ENCODE measurements around the gene FMNL3. TPM values are rescaled to one million over a fixed set of nuclear protein-coding genes. Genes with fewer than 3 reads are reported as not detected.
A peak's percentile ranks its signal among the peaks of the same experiment; 100 is the strongest.

FMNL3 gene
- total and polyA plus RNA-seq, 2 of the 13 experiments (the other 11 are each of a cell fraction or from before 2014, with no cell fraction given): 0.44 to 1.1 TPM

DNA sequence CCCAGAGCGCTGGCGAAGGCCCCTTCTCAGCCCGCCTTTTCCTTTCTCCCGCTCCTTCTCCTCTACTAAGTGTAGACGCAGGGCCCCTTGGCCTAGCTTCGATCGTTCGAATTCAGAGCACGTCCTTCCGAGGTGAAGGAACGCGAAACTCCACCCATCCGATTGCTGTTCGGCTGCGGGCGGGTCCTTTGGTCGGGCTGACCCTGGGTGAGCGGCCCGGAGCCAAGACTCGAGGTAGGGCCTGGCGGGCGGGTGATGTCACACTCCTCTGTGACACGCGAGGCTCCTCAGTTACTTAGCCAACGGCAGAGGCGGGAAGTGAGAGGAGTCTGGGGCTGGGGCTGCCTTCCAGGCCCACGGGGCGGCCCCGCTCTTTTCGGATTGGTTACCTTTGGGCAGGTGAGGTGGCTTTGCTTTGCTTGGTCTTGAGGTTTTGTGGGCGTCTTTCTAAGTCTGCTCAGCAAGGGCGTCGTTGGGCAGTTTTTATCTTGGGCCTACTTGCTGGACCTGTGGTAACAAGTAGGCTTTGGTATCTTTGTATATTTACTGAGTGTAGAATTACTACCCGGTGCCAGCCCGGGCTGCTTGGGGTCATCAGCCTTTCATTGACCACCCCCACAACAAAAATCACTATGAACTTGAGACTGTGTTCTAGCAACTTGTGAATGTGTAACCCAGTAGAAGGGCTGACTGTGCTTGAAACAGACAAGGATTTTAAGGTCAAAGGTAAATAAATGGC lies 34.8 kb upstream of the FMNL3 start (continued):
- TF ChIP-seq ZBTB14 (CRISPR knock-in tag; IDR thresholded peaks at IDR 0.05): no peak
- no peak for TF ChIP-seq ZNF816 (CRISPR knock-in tag; IDR thresholded peaks at IDR 0.05; ENCODE audit: borderline replicate concordance)
- TF ChIP-seq, protein P1, sequence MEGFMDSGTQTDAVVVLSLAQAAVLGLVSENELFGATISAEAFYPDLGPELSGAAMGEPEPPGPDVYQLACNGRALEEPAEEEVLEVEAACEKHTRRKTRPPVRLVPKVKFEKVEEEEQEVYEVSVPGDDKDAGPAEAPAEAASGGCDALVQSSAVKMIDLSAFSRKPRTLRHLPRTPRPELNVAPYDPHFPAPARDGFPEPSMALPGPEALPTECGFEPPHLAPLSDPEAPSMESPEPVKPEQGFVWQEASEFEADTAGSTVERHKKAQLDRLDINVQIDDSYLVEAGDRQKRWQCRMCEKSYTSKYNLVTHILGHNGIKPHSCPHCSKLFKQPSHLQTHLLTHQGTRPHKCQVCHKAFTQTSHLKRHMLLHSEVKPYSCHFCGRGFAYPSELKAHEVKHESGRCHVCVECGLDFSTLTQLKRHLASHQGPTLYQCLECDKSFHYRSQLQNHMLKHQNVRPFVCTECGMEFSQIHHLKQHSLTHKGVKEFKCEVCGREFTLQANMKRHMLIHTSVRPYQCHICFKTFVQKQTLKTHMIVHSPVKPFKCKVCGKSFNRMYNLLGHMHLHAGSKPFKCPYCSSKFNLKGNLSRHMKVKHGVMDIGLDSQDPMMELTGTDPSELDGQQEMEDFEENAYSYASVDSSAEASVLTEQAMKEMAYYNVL (CRISPR knock-in tag; IDR thresholded peaks at IDR 0.05; ENCODE audit: borderline replicate concordance): no peak
- TF ChIP-seq ESRRA (CRISPR knock-in tag; IDR thresholded peaks at IDR 0.05; ENCODE audit: low read depth): no peak
- no peak; the same call in 1 of the 2 replicates for TF ChIP-seq FOSL2 (CRISPR knock-in tag; IDR thresholded peaks at IDR 0.05)
- TF ChIP-seq, protein P2, sequence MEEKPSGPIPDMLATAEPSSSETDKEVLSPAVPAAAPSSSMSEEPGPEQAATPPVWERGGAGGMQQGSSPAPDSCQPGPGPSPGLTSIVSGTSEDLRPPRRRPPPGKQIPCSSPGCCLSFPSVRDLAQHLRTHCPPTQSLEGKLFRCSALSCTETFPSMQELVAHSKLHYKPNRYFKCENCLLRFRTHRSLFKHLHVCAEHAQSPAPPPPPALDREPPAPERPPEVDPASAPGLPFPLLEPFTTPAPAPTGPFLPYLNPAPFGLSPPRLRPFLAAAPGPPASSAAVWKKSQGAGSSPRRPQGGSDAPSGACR (CRISPR knock-in tag; IDR thresholded peaks at IDR 0.05): no peak
- no peak for TF ChIP-seq ISL2 (CRISPR knock-in tag; IDR thresholded peaks at IDR 0.05)
- TF ChIP-seq ZNF34 (CRISPR knock-in tag; IDR thresholded peaks at IDR 0.05; ENCODE audit: borderline replicate concordance): no peak
- TF ChIP-seq, protein P3, sequence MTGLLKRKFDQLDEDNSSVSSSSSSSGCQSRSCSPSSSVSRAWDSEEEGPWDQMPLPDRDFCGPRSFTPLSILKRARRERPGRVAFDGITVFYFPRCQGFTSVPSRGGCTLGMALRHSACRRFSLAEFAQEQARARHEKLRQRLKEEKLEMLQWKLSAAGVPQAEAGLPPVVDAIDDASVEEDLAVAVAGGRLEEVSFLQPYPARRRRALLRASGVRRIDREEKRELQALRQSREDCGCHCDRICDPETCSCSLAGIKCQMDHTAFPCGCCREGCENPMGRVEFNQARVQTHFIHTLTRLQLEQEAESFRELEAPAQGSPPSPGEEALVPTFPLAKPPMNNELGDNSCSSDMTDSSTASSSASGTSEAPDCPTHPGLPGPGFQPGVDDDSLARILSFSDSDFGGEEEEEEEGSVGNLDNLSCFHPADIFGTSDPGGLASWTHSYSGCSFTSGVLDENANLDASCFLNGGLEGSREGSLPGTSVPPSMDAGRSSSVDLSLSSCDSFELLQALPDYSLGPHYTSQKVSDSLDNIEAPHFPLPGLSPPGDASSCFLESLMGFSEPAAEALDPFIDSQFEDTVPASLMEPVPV (CRISPR knock-in tag; IDR thresholded peaks at IDR 0.05): no peak; the same call in 1 of the 2 replicates
- TF ChIP-seq, protein P4, sequence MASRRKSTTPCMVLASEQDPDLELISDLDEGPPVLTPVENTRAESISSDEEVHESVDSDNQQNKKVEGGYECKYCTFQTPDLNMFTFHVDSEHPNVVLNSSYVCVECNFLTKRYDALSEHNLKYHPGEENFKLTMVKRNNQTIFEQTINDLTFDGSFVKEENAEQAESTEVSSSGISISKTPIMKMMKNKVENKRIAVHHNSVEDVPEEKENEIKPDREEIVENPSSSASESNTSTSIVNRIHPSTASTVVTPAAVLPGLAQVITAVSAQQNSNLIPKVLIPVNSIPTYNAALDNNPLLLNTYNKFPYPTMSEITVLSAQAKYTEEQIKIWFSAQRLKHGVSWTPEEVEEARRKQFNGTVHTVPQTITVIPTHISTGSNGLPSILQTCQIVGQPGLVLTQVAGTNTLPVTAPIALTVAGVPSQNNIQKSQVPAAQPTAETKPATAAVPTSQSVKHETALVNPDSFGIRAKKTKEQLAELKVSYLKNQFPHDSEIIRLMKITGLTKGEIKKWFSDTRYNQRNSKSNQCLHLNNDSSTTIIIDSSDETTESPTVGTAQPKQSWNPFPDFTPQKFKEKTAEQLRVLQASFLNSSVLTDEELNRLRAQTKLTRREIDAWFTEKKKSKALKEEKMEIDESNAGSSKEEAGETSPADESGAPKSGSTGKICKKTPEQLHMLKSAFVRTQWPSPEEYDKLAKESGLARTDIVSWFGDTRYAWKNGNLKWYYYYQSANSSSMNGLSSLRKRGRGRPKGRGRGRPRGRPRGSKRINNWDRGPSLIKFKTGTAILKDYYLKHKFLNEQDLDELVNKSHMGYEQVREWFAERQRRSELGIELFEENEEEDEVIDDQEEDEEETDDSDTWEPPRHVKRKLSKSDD (CRISPR knock-in tag; IDR thresholded peaks at IDR 0.05; ENCODE audit: low read depth): no peak
- TF ChIP-seq ZNF230 (CRISPR knock-in tag; IDR thresholded peaks at IDR 0.05): no peak
- no peak for TF ChIP-seq U2AF2 (IDR thresholded peaks at IDR 0.05; ENCODE audit: low read depth, low read length)
- peak; percentile 51; the same call in 1 of the 2 replicates for TF ChIP-seq PITX1 (CRISPR knock-in tag; IDR thresholded peaks at IDR 0.05)
- no peak for TF ChIP-seq ISX (CRISPR knock-in tag; conservative IDR thresholded peaks at IDR 0.05)
- TF ChIP-seq TAF15 (IDR thresholded peaks at IDR 0.05; ENCODE audit: low read depth, low read length, poor library complexity, severe bottlenecking): no peak
- TF ChIP-seq ADNP (CRISPR knock-in tag; IDR thresholded peaks at IDR 0.05): no peak
- TF ChIP-seq, protein P5, sequence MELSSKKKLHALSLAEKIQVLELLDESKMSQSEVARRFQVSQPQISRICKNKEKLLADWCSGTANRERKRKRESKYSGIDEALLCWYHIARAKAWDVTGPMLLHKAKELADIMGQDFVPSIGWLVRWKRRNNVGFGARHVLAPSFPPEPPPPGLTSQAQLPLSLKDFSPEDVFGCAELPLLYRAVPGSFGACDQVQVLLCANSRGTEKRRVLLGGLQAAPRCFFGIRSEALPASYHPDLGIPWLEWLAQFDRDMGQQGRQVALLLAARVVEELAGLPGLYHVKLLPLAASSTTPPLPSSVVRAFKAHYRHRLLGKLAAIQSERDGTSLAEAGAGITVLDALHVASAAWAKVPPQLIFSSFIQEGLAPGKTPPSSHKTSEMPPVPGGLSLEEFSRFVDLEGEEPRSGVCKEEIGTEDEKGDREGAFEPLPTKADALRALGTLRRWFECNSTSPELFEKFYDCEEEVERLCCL (CRISPR knock-in tag; IDR thresholded peaks at IDR 0.05; ENCODE audit: borderline replicate concordance): no peak
